C4-2B (cell line): Measurements from ENCODE around the gene GPATCH4.

Source experiments
- CTCF ChIP-seq: fragments of 450-650 bp; conservative IDR thresholded peaks from 2 replicates; pipeline ENCODE4 v1.5.1; 2017; ENCODE audit warnings: mild to moderate bottlenecking
- ZFX ChIP-seq: fragments of 450-650 bp; IDR thresholded peaks from 2 replicates; pipeline ENCODE4 v1.6.1; 2017

- TF ChIP-seq CTCF (no peak), ZFX (no peak)
These were observed 23.6 kb upstream of the GPATCH4 start for GRCh38 chr1:156624814-156625435.
